ENCODE measurements around the gene SNX25.

DNA sequence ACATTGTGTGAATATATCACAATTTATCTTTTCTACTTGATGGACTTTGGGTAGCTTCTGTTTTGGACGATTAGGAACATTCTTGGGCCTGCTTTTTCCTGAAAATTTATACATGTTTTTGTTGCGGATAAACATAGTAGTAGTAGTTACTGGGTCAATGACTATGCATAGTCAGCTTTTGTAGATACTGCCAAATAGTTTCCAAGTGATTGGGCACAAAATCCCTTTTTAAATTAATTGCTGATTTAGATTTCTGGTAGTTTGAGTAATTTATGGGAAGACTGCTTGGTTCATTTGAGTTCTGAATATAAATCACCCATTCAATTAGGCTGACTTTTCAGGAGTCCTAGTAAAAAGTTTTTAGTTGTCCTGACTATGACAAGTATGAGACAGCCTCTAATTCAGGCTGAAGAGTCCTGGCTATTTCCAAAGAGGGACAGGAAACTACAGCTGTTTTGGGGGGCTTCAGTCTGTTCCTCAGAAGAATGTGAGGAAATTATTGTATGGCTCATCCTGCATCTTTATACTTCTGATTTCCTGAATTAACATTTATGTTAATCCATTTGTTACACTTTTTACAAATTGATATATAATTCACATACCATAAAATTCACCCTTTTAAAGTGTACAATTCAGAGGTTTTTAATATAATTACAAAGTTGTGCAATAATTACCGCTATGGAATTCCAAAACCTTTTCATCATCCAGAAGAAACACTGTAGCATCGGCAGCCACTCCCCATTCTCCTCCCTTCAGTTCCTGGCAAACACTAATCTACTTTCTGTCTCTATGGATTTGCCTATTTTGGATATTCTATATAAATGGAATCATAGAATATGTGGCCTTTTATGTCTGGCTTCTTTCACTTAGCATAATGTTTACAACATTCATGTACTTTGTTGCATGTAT lies 172.1 kb downstream of the SNX25 start:
- no peak for TF ChIP-seq EP300 (IDR thresholded peaks at IDR 0.05)
- no peak for TF ChIP-seq CTCF (IDR thresholded peaks at IDR 0.05)
- TF ChIP-seq POLR2AphosphoS5 (IDR thresholded peaks at IDR 0.05) = no peak
